Mesenteric fat pad (tissue), 1 donor: ENCODE measurements around the gene PEPD. TPM values are rescaled to one million over a fixed set of nuclear protein-coding genes. Genes with fewer than 3 reads are reported as not detected.

Experiments
- DNase-seq: peaks from one replicate; pipeline ENCODE4 v3.0.0-alpha.2; 2020; ENCODE audit warnings: low spot score
- total RNA-seq: library from RNA; stranded (reverse); fragmentation: NEBNext Ultra II Directional; extraction: Animal tissue kit (Norgen Biotek cat#: 25700); gene quantifications from one replicate; pipeline ENCODE4 v1.2.1, GENCODE V29; 2021
- donor health status: DM: yes; HTN: yes; CAD: no.

PEPD gene
- total RNA-seq, 1 donor from 2014 or later, result 97.0 TPM

DNA sequence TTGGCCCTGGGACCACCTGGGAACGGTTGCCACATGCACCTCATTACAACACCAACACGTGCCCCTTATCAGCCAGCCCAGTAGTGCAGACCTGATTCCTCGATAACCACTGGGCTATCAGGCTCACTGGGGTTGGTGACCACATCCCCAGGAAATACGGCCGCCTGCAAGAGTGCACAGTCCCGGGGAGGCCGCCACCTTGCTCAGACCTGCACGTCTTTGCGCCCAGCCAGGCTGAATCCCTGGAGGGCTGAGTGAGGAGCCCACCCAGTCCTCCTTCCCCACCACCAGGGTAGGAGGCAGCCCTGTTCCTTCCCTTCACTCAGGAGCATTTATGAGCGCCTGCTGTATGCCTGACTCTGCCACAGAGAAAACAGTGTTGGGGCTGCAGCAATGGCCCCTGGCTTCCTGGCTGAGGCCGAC lies 80.3 kb downstream of the PEPD start:
- DNase-seq, result no peak

DNA sequence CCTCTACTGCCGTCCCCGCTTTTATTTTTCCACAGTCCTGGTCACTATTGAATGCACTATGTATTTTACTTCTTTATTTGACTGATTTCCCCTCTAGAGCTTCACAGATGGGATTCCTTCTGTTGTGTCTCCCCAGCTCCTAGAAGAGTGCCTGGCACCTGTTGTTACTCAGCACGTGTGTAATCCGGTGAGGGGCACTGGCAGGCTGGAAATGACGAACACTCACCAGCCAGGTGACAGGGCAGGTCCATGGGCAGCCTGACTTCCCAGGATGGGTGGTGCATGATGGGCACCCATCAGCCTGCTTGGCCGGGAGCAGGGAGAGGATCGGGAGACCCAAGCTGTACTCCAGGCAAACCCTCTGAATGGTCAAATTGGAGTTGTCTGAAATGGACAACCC lies 80.9 kb downstream of the PEPD start:
- no peak for DNase-seq

DNA sequence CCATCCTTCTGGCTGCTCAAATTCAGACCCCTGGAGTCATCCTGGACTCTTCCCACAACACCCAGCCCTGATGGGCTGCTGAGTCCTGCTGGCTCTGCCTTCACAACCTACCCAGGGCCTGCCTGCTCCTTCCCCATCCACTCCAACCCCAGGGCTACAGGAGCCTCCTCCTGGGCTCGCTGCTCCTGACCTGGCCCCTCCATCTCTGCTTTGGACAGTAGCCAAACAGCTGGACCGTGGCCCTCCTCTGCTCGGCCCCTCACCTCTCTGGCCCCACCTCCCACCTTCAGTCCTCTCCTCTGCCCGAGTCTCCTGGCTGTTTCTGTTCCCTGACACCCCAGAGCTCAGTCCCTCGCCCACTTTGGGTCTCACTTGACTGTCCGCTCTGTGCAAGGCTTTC lies 81.3 kb downstream of the PEPD start:
- DNase-seq, result no peak

DNA sequence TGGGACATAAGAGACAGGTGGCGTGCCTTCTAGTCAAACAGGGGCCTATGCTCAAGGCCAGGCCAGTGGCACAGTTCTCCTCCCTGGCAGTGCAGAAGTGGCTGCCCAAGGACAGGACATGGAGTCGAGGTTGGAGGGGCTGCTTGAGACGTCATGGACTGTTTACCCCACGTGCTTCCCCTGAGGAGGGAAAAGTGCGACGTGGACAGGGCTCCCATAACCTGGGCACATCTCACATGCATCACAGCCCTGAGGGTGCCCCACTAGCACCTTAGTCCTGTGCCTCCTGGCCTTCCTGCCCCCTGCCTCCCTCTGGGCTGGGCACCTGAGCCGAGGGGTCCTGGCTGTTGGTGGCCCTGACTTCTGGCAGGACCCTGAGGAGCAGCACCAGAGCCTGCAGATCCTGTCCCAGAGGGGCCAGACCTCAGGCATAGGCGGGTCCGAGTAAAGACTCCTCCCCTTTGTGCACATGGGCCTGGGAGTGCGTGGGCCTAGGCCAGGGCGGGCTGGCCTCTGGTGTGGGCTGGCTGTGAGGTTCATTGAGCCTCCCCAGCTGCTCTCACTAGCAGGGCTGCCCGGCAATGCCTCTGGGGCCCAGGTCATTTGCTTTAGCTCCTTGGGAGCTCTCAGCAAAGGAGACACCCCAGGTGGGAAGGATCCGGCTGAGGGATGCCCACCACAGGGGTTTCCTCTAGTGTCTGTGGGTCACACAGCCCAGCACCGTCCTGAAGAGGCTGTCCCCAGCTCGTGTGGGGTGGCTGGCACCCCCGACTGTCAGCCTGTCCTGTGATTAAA lies 82.4 kb downstream of the PEPD start:
- no peak for DNase-seq

DNA sequence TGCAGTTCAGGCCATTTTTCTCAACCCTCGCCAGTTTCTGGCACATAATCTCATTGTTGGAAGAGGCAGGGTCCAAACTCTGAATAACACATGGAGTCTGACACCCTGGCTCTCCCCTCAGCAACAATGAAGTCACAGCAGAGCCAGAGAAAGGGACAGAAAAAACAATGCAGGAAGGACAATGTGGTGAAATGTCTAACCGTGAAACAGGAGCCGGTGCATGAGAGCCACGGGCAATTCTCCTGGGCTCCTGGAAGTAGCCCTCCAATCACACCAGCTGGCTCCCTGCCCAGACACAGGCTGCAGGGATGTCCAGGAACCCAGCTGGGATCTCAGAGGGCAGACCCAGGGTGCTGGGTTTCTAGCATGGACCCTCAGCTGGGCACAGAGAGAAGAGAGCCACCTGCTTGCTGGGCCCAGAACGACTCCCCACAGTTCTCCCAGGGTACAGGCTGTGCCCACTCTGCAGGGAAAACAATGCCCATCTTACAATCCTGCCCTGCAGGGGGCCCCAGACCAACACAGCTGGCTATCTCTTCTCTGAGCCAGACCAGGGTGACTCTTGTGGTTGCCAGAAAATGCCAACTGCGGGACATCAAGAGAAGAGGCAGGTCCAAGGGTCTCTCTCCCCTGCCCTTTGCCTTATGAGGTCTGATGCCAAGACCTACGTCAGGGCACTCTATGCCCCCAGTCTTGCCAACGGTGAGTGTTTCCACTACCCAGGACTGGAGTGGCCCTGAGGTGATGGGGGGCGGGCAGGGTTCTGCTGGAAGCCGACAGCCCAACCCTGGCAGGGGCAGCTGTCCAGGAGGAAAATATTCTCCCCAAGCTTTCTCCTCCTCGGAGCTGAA lies 83.5 kb downstream of the PEPD start:
- DNase-seq, result no peak

DNA sequence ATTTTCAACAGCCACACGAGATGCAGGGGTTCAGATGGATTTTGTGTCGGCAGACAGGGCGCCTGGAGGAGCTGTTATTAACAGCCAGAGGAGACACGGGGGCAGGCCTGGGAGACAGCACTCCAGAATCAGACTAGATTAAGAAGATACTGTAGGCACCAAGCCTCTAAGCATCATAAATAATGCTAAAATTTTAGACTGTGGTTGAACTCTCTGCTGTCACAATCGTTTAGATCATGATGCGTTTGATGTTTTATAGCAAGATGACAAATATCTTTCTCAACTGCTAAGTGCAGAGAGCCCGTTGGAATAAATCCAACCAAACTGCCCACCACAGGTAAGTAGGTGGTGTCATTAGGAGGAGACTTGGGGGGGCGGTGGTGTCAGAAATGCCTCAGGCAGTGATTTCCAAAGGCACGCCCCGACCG lies 84.2 kb downstream of the PEPD start:
- DNase-seq, result no peak

DNA sequence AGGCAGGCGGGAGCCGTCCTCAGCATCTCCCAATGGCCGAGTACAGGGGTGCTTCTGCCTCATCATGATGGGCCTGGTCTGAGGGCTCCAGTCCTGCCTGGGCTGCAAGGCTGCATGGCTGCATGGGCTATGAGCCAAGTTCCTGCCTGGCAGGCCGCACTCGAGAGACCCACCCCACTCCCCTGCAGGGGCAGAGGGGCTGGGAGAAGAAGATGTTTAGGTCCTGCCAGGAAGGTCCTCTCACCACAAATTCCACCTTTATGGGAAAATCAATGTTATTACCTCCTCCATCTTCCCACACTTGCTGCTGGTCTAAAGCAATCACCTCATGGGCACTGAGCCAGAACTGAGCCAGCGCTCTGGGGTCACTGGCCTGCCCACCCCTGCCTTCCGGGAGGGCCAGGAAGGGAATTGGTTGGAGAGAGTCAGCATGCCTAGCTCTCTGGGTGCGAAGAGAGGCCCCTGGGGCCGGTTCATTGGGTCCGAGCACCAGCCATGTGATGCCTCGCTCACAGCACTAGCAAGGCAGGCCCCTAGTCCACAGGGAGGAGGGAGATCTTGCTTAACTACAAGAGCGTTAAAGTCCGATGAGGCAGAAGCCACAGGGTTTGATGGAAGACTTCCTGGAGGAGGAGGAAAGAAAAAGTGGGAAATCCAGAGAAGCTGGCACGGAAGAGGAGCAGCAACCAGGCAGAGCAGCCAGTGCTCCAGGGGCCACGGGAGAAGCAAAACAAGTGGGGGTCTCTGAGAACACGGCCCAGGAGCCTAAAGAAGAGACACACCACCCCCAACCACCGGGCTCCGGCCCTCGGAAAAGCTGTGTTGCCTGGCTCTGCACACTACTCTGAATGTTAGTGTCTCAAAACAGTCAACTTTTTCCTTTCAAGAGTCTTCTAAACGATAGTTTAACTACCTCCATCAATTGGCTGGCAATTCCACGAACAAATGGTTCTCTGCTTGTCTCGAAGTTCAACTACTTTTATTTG lies 84.9 kb downstream of the PEPD start:
- no peak for DNase-seq

DNA sequence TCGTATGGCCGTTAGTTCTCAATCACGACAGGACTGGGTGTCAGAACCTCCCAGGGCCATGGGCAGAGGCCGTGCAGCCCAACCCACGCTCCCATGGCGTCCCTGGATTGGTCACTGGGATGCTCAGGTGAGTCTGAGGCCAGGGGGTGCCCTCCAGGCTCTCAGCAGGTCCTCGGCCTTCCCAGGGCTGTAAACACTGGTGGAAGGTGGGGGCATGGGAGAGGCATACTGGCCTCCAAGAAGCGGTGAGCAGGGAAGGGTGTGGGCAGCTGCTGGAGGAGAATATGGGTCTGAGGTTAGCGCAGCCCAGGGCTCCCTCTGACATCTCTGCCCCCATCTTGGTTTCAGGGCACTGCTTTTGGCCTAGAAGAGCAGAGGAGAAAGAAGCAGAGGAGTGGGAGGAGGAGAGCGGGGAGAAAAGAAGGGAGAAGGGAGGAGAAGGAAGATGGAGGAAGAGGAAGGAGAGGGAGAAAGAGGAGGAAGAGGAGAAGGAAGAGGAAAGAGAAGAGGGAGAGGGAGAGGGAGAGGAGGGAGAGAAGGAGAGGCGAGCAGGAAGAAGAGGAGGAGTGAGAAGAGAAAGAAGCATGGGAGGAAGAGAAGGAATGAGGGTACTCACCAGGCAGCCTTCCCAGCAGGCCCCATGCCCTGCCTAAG lies 85.8 kb downstream of the PEPD start:
- DNase-seq, result no peak

DNA sequence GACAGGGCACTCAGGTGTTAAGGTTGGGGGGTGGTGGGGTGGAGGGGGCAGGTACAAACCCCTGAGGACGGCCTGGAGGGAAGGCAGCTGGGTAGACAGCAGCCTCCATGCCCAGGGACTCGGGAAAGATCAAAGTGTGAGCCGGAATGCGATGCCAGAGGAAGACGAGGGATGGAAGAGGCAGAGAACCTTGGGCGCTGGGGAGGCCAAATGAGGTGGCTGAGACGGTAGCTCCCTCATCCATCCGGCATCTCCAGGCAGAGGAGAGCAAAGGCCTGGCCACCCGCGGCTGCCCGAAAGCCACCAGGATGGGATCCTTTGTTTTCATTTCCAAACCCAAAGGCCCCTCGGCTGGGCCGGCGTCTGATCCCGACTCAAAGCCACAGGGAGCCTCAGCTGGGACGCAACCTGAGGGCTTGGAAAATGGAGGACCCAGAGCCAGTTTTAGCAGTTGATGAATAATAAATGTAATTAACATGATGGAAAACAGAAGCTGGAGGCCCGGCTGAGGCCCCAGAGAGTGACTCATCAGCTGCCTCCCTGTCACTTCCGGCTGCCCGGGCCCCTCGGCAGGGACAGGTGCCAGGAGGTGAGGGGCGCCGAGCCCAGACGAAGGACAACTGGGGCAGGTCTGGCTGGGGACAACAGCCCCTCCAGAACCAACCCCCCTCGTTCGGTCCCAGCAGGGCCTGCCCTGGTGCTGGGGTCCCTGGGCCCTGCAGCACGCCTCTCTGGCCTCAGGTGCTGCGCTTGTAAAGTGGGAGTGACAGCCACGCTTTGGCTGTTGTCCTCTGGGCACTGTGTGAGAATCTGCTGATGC lies 86.5 kb downstream of the PEPD start:
- DNase-seq, result no peak

DNA sequence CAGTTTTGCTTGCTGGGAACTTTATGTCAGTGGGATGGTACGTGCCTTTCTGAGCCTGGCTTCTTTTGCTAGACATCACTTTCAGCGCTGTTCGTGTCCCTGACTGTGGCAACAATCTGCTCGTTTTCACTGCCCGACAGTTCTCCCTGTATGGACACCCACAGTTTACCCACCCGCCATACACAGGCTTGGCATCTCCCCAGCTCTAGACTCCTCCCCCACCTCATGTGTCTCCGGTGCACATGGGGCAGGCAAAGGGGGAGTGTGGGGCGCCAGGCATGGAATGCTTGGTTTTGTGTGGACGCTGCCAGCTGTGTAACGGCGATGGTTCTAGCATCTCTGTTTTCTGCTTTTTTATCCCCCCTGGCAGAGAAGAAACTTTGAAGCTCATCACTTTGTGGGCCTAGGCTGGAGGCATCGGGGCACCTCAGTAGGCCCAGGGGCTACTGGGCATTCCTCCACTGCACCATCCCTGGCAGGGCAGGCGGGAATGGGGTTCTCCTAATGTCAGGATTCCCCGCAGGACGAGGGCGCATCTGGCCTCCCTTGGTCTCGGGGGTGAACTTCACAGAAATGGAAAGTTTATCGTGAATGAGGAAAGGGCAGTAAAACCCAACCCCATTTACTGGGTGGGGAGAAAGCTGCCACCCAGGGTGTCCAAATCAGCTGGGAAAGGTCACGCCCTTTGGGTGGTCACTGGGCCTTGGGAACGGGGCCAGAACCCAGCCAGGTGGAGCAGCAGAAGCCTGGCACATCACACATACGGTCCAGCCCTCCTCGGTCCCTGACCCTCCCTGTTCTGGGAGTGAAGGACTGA lies 87.3 kb downstream of the PEPD start:
- DNase-seq, result no peak

DNA sequence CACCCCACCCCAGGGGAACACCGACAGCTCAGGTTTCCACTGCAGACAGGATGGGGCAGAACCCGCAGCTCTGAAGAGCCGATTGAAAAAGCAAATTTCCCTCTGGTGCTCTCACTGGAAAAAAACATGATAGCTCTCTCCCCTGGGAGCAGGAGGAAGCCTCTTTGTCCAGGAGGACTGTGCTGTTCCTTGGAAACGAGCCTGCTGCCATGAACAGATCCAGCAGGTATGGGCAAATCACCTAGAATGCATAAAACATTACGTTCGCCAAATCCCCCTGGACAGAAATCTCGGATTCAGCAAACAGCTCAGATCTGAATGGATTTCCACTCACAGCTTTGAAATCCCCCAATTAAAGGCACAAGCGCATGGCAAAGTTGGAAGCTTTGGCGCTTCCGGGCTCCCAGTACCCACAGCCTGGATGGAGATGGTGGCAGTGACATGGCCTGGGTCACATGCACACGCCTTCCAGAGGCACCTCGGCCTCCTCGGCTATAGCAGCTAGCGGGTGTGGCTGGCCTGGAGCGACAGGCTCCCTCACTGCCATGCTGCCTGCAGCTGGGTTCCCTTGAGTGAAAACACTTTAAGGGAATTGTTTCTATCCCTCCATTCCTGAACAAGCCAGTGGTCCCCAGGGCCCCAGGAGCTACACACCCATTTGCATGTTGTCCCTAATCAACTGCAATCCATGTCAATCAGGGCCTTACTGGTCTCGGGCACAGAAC lies 89.0 kb downstream of the PEPD start:
- no peak for DNase-seq

DNA sequence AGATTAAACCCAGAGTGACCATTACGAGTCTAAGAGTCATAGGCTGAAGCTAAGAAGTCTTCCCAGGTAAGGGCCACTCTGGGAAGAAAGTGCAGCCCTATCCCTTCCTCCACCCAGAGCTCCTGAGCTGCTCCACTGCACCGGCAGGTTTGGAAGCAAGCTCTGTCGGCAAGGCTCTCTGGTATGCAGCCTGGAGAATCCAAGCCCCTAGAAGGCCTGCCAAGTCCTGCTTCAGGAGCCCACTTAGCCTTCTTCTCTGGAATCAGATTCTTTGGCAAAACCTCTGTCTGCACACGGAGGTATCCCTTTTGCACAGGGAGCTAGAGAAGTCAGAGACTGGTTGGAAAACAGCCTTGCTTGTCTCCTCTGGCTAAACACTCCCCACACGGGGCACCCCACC lies 89.6 kb downstream of the PEPD start:
- DNase-seq, result no peak

DNA sequence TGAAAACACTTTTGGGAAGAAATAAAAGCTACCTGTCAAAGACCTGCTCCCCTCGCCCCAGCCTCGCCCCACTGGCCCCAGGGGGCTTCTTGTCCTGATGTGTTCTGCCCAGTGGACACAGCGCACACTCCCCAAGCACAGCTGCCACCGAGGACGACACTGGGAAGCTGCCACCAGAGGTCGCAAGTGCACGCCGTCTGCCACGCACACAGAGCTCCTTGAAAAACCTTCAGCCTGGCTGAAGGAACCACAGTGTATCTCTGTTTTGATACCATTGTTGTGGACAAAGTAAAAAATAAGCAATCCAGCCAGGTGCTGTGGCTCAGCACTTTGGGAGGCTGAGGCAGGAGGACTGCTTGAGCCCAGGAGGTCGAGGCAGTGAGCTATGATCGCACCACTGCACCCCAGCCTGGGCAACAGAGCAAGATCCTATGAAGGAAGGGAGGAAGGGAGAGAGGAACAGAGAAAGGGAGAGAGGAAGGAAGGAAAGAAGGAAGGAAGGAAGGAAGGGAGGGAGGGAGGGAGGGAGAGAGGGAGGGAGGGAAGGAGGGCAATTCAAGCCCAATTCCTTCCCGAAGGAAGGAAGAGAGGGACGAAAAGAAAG lies 90.8 kb downstream of the PEPD start:
- DNase-seq, result no peak

DNA sequence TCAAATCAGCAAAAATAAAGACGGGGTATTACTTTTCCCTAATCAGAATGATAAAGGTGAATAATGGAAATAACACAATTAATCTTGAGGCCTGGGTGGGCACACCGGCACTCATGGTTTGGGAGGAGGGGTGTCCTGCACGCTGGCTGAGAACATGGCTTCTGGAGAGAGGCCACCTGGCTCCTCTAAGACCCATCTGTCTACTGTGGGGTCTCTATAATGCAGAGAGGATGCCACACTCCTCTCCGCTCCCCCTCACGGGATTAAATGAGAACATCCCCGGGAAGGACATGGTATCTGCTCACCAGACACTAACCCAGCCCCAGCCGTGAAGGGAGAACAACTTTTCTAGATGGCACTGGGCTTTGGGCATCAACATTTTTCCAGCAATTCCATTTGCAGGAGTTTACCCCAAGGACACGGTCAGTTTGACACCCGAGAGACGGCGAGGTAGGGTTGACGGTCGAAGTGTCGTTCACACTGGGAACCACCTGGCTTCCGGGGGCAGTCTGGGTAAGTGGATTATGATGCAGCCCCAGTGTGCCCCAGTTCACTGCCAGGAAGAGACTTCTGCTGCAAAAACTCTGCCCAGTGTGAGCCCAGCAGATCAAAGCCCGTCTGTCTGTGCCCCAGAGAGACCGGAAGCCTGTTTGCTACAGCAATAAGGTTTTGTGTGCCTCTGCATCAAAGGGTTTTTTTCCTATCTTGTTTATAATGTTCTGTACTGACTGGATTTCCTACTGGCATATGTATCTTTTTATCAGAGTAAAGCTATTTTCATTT lies 91.5 kb downstream of the PEPD start:
- DNase-seq, result no peak

DNA sequence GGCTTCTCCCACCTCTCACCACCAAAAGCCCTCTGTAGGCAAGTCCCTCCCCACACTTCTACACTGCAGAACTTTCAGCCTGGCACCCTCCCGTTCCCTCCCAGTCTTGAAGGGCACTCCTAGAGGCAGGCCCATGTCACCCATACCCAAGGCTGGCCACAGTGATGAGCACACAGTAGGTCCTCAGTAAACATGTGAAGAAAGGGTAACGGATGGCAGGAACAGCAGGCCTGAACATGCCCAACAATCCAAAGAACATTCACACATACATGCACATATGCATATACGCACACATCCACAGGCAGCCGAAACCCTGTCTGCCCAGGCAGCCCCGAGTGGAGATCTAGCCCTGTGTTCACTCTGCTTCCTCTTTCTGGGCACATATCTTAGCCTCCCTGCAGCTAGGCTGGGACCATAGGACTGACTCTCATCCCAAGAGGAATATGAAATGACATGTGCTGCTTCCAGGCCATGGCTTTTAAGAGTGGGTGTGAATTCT lies 92.9 kb downstream of the PEPD start:
- DNase-seq, result no peak

DNA sequence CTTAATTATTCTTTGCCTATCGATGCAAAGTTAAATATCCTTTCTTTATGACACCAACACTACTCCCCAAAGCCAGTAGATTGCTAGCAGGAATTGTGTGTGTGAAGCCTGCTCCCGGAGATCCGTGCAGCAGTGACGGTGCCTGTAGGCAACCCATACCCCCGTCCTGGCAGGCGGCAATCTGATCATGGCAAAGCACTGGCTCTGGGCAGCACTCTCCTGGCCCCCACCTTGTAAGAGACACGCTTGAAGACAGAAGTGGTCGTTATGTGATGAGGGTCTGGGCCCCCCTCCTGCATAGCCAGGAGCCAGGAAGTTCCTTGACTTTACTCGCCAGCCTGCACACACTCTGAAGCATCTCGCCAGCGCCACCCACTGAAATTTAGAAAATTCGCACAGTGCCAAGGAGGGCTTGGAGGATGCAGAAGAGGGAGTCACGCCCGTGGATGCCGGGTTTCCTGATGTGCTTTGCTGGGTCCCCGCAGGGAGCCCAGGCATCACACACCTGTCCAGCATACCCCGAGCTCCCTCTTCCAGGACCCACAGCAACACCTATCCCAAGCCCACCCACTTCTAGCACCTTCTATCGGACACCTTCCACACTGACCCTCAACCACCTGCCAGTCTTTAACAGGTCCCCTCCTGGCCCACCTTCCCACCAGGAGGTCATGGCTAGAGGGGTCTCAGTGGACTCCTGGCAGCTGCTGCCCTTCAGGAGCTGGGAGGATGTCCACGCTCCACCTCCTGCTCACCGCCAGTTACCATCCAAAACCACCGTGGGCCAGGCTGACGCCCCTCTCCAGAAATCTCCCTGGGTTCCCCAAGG lies 93.6 kb downstream of the PEPD start:
- no peak for DNase-seq
